H1 (cell line): ENCODE measurements around the gene HRNR. TPM values are rescaled to one million over a fixed set of nuclear protein-coding genes. Genes with fewer than 3 reads are reported as not detected.

ENCODE experiments used
- CTCF ChIA-PET: fragments of 300-600 bp; sonication (Branson Sonifier 250); formaldehyde crosslinking; loops from one replicate; lab custom pipeline; 2021; ENCODE audit not compliant: partially characterized antibody; lab: Charles Lee
- POLR2A ChIA-PET: fragments of 300-600 bp; sonication (Branson Sonifier 250); formaldehyde crosslinking; loops from one replicate; lab custom pipeline; 2021; ENCODE audit warnings: inconsistent platforms; ENCODE audit not compliant: partially characterized antibody; lab: Charles Lee
- DNase-seq, 2 experiments: peaks; one replicate each; pipeline versions ENCODE4 v3.0.0 to v3.0.0-alpha.2; 2010 to 2022; ENCODE audit warnings: low spot score in 2 of 2, low read depth in 1 of 2, mixed read lengths in 1 of 2
- FAIRE-seq: peaks from 2 replicates; lab custom pipeline; 2011; peaks lifted over from hg19 to GRCh38; lab: Jason Lieb, UNC
- H2AFZ ChIP-seq: 2 replicates; pipeline ENCODE4 v1.8.1; 2012; ENCODE audit warnings: low read length, inconsistent platforms
- H2AK5ac ChIP-seq: 2 replicates; pipeline ENCODE4 v1.6.1; 2013; ENCODE audit warnings: low read depth, low read length
- H2BK120ac ChIP-seq: replicated peaks from 2 replicates; pipeline ENCODE3; 2013; ENCODE audit warnings: low read depth, low read length, inconsistent platforms
- H2BK12ac ChIP-seq: 2 replicates; pipeline ENCODE4 v1.6.1; 2013; ENCODE audit warnings: low read depth, low read length
- H2BK15ac ChIP-seq: 2 replicates; pipeline ENCODE4 v1.6.1; 2013; ENCODE audit warnings: low read length
- H2BK20ac ChIP-seq: 2 replicates; pipeline ENCODE4 v1.6.1; 2013; ENCODE audit warnings: low read length
- H2BK5ac ChIP-seq: 2 replicates; pipeline ENCODE4 v1.6.1; 2013; ENCODE audit warnings: low read depth, low read length
- H3K14ac ChIP-seq: 2 replicates; pipeline ENCODE4 v1.6.1; 2013; ENCODE audit warnings: inconsistent platforms; ENCODE audit not compliant: insufficient read length
- H3K18ac ChIP-seq: 2 replicates; pipeline ENCODE4 v1.6.1; 2013; ENCODE audit warnings: low read length; ENCODE audit errors: extremely low read depth
- H3K23ac ChIP-seq: 2 replicates; pipeline ENCODE4 v1.6.1; 2013; ENCODE audit warnings: inconsistent platforms; ENCODE audit not compliant: insufficient read length
- H3K23me2 ChIP-seq: 2 replicates; pipeline ENCODE4 v1.6.1; 2013; ENCODE audit warnings: low read depth, low read length
- H3K27ac ChIP-seq: 2 replicates; pipeline ENCODE4 v1.6.1; 2011; ENCODE audit warnings: low read depth, low read length, inconsistent platforms
- H3K27me3 ChIP-seq, 4 experiments: replicated peaks in 1 of 4; 1 replicate in 1 of 4; 2 replicates in 3 of 4; pipeline versions ENCODE4 v1.6.1 to v1.8.1; 2011 to 2013; ENCODE audit warnings: low read length in 3 of 4, mild to moderate bottlenecking in 3 of 4, inconsistent platforms in 2 of 4, mixed read lengths in 2 of 4, moderate library complexity in 1 of 4; ENCODE audit not compliant: control insufficient read depth in 3 of 4, insufficient read depth in 3 of 4; ENCODE audit errors: extremely low read depth in 1 of 4
- H3K36me3 ChIP-seq, 4 experiments: 2 replicates each; pipeline versions ENCODE4 v1.6.1 to v1.8.1; 2011 to 2013; ENCODE audit warnings: mild to moderate bottlenecking in 4 of 4, low read length in 3 of 4, moderate library complexity in 2 of 4, control low read depth in 1 of 4, inconsistent platforms in 1 of 4; ENCODE audit not compliant: insufficient read depth in 4 of 4, control insufficient read depth in 2 of 4
- H3K4ac ChIP-seq: replicated peaks from 2 replicates; pipeline ENCODE3; 2013; ENCODE audit warnings: low read length, low read depth, mixed read lengths, inconsistent platforms; ENCODE audit not compliant: insufficient read length
- H3K4me1 ChIP-seq, 4 experiments: replicated peaks in 1 of 4; 1 replicate in 1 of 4; 2 replicates in 3 of 4; pipeline versions ENCODE4 v1.6.1 to v1.8.1; 2011 to 2013; ENCODE audit warnings: low read length in 3 of 4, inconsistent platforms in 2 of 4, mixed read lengths in 1 of 4; ENCODE audit not compliant: insufficient read depth in 4 of 4, control insufficient read depth in 3 of 4
- H3K4me2 ChIP-seq, 2 experiments: 2 replicates each; pipeline versions ENCODE4 v1.6.1 to v1.8.1; 2011 to 2013; ENCODE audit warnings: low read depth in 2 of 2, low read length in 2 of 2, control low read depth in 1 of 2, inconsistent platforms in 1 of 2, mild to moderate bottlenecking in 1 of 2; ENCODE audit not compliant: insufficient read depth in 1 of 2
- H3K4me3 ChIP-seq, 4 experiments: fragments of 200-600, 300-600 bp in 1 of 4; sonication (generic), shearing (Covaris generic), sonication (Bioruptor Twin) in 1 of 4; 2 replicates each; pipeline versions ENCODE4 v1.5.1 to v1.8.1; 2011 to 2016; ENCODE audit warnings: low read length in 4 of 4, low read depth in 3 of 4, control low read depth in 2 of 4, inconsistent platforms in 2 of 4, mild to moderate bottlenecking in 2 of 4, mixed read lengths in 1 of 4, moderate library complexity in 1 of 4; ENCODE audit not compliant: insufficient read depth in 2 of 4; ENCODE audit errors: extremely low read depth in 1 of 4
- H3K56ac ChIP-seq: replicated peaks from 2 replicates; pipeline ENCODE3; 2013; ENCODE audit warnings: low read depth, mild to moderate bottlenecking, mixed read lengths, low read length, inconsistent platforms; ENCODE audit not compliant: insufficient read length
- H3K79me1 ChIP-seq: 2 replicates; pipeline ENCODE4 v1.6.1; 2013; ENCODE audit warnings: low read depth, low read length, control low read depth
- H3K79me2 ChIP-seq, 2 experiments: 2 replicates each; pipeline versions ENCODE4 v1.6.1 to v1.8.1; 2012 to 2013; ENCODE audit warnings: low read length in 2 of 2, mild to moderate bottlenecking in 2 of 2, inconsistent platforms in 1 of 2; ENCODE audit not compliant: insufficient read depth in 2 of 2, control insufficient read depth in 1 of 2
- H3K9ac ChIP-seq, 4 experiments: replicated peaks in 1 of 4; 1 replicate in 1 of 4; 2 replicates in 3 of 4; pipeline versions ENCODE4 v1.6.1 to v1.8.1; 2011 to 2013; ENCODE audit warnings: low read depth in 3 of 4, low read length in 3 of 4, control low read depth in 2 of 4, mild to moderate bottlenecking in 2 of 4, moderate library complexity in 2 of 4, inconsistent platforms in 1 of 4; ENCODE audit errors: extremely low read depth in 1 of 4
- H3K9me3 ChIP-seq, 2 experiments: 2 replicates each; pipeline versions ENCODE4 v1.6.1 to v1.8.1; 2012 to 2013; ENCODE audit warnings: mild to moderate bottlenecking in 2 of 2, moderate library complexity in 2 of 2, control low read depth in 1 of 2, inconsistent platforms in 1 of 2, low read depth in 1 of 2, low read length in 1 of 2, mixed read lengths in 1 of 2; ENCODE audit not compliant: insufficient read depth in 2 of 2
- H4K20me1 ChIP-seq, 2 experiments: replicated peaks in 1 of 2; 2 replicates each; pipeline versions ENCODE3 to v1.8.1; 2011 to 2013; ENCODE audit warnings: inconsistent platforms in 2 of 2, low read length in 2 of 2, mild to moderate bottlenecking in 1 of 2; ENCODE audit not compliant: insufficient read depth in 2 of 2, control insufficient read depth in 1 of 2
- H4K5ac ChIP-seq: 2 replicates; pipeline ENCODE4 v1.6.1; 2013; ENCODE audit warnings: low read length, low read depth, mixed read lengths, inconsistent platforms; ENCODE audit not compliant: insufficient read length
- H4K8ac ChIP-seq: 2 replicates; pipeline ENCODE4 v1.8.0; 2013; ENCODE audit warnings: mild to moderate bottlenecking, moderate library complexity, low read length, inconsistent platforms; ENCODE audit not compliant: insufficient read depth; ENCODE audit errors: extremely low read depth
- H4K91ac ChIP-seq: replicated peaks from 2 replicates; pipeline ENCODE3; 2013; ENCODE audit warnings: low read length, mixed read lengths, inconsistent platforms; ENCODE audit not compliant: insufficient read length
- ATF2 ChIP-seq: IDR thresholded peaks from 2 replicates; pipeline ENCODE4 v1.6.1; 2012; ENCODE audit warnings: low read length, inconsistent platforms
- CHD2 ChIP-seq: IDR thresholded peaks from 2 replicates; pipeline ENCODE4 v1.6.1; 2012; ENCODE audit warnings: low read length, improper control_type of control experiment
- GABPA ChIP-seq: IDR thresholded peaks from 2 replicates; pipeline ENCODE4 v1.6.1; 2011; ENCODE audit warnings: mild to moderate bottlenecking, low read length, moderate library complexity, borderline replicate concordance; ENCODE audit not compliant: insufficient read depth
- HDAC6 ChIP-seq: IDR thresholded peaks from one replicate; pipeline ENCODE4 v1.7.1; 2012; ENCODE audit warnings: low read depth, mild to moderate bottlenecking, inconsistent platforms, low read length, moderate library complexity
- JUN ChIP-seq: IDR thresholded peaks from 2 replicates; pipeline ENCODE4 v1.6.1; 2011; ENCODE audit warnings: low read depth, mild to moderate bottlenecking, improper control_type of control experiment, low read length
- PHF8 ChIP-seq: fragments of 200-600 bp; sonication (generic); conservative IDR thresholded peaks from 2 replicates; pipeline ENCODE4 v1.7.1; 2012; ENCODE audit warnings: low read depth, mild to moderate bottlenecking, inconsistent platforms, low read length, moderate library complexity
- POLR2A ChIP-seq, 2 experiments: IDR thresholded peaks; 1 replicate in 1 of 2; 2 replicates in 1 of 2; pipeline ENCODE4 v1.6.1; 2011; ENCODE audit warnings: low read depth in 2 of 2, low read length in 2 of 2, mild to moderate bottlenecking in 2 of 2; ENCODE audit errors: control extremely low read depth in 1 of 2
- POLR2AphosphoS5 ChIP-seq: IDR thresholded peaks from 2 replicates; pipeline ENCODE4 v1.6.1; 2011; ENCODE audit warnings: low read depth, low read length
- RAD21 ChIP-seq, 2 experiments: IDR thresholded peaks in 1 of 2; conservative IDR thresholded peaks in 1 of 2; 2 replicates each; pipeline ENCODE4 v1.6.1; 2011; ENCODE audit warnings: low read depth in 2 of 2, low read length in 2 of 2, improper control_type of control experiment in 1 of 2, inconsistent platforms in 1 of 2, mild to moderate bottlenecking in 1 of 2, moderate library complexity in 1 of 2
- RXRA ChIP-seq: IDR thresholded peaks from 2 replicates; pipeline ENCODE4 v1.6.1; 2011; ENCODE audit warnings: low read depth, mild to moderate bottlenecking, low read length, moderate library complexity; ENCODE audit not compliant: insufficient read depth
- SIN3A ChIP-seq, 2 experiments: IDR thresholded peaks in 1 of 2; conservative IDR thresholded peaks in 1 of 2; 2 replicates each; pipeline ENCODE4 v1.6.1; 2011 to 2012; ENCODE audit warnings: low read length in 2 of 2, improper control_type of control experiment in 1 of 2, low read depth in 1 of 2, mild to moderate bottlenecking in 1 of 2
- SIX5 ChIP-seq: IDR thresholded peaks from 2 replicates; pipeline ENCODE4 v1.6.1; 2011; ENCODE audit warnings: mild to moderate bottlenecking, low read depth, low read length
- YY1 ChIP-seq: IDR thresholded peaks from 2 replicates; pipeline ENCODE4 v1.6.1; 2011; ENCODE audit warnings: low read depth, mild to moderate bottlenecking, low read length
- WGBS, 2 experiments: shearing (Covaris generic) in 1 of 2; methylation state at CpG; one replicate each; pipeline versions ENCODE4 v1.1.6 to v1.1.7; 2013 to 2015; ENCODE audit warnings: low lambda C conversion rate in 2 of 2, mixed read lengths in 2 of 2, inconsistent platforms in 1 of 2, low coverage in 1 of 2, missing lambda C conversion rate in 1 of 2; ENCODE audit not compliant: insufficient replicate concordance in 2 of 2, insufficient coverage in 1 of 2, insufficient read length in 1 of 2; ENCODE audit errors: extremely low coverage in 1 of 2, missing lambda C conversion rate in 1 of 2; 5-methylcytosine and 5-hydroxymethylcytosine counted together
- polyA plus RNA-seq, 7 experiments: library from polyadenylated mRNA; depleted of rRNA in 3 of 7; stranded (reverse) in 5 of 7; unstranded in 2 of 7; fragments of >200 nt in 5 of 7; fragments of 200-250 nt in 2 of 7; gene quantifications; 1 replicate in 5 of 7; 2 replicates in 1 of 7; 4 replicates in 1 of 7; pipeline versions ENCODE4 v1.2.1 to v1.2.3, GENCODE V29; 2011 to 2013; ENCODE audit warnings: missing spikeins in 2 of 7, mixed read lengths in 2 of 7
- total RNA-seq: library from RNA; stranded (reverse); fragmentation: NEBNext Ultra II Directional; extraction: Animal tissue kit (Norgen Biotek cat#: 25700); gene quantifications from 2 replicates; pipeline ENCODE4 v1.2.1, GENCODE V29; 2021

The HRNR gene
- total and polyA plus RNA-seq, 2 of the 8 experiments (the other 6 are each of a cell fraction or from before 2014, with no cell fraction given) = not detected

- Histone ChIP-seq H4K20me1 (no peaks in the 10 kb centered on the region), H2AK5ac (no peak overlapping the region), H2BK15ac (no peak overlapping the region), H4K8ac (no peak overlapping the region), H3K36me3 (no peaks in the 10 kb centered on the region; a peak in 1 of 8 replicates), H2BK20ac (no peak overlapping the region), H3K23ac (no peak overlapping the region), H3K9ac (no peak overlapping the region), H3K27me3 (no peaks in the 10 kb centered on the region), H3K14ac (no peak overlapping the region), H4K5ac (no peak overlapping the region), H3K23me2 (no peaks in the 10 kb centered on the region), H3K4me2 (no peak overlapping the region), H3K79me2 (no peaks in the 10 kb centered on the region), H3K18ac (no peak overlapping the region), H2BK12ac (no peak overlapping the region), H4K91ac (no peak overlapping the region), H3K79me1 (no peaks in the 10 kb centered on the region), H2BK120ac (no peak overlapping the region), H3K27ac (no peak overlapping the region), H3K9me3 (peaks cover 58 to 59% of the 10 kb centered on the region in 2 experiments), H2AFZ (no peak overlapping the region), H3K56ac (no peak overlapping the region), H3K4ac (no peak overlapping the region), H3K4me3 (no peak overlapping the region), H3K4me1 (no peaks in the 10 kb centered on the region), H2BK5ac (no peak overlapping the region)
- ChIA-PET CTCF (no interaction called here), POLR2A (no interaction called here)
- FAIRE-seq = no peak
- DNase-seq = no peak
- 68% methylated on average over 3 of the region's 3 CpGs; no CpG with 5 or more reads in 1 of the 2 experiments for WGBS, 2 experiments
- no peak for TF ChIP-seq SIN3A (conservative IDR thresholded peaks at IDR 0.05 in 1 of 2, IDR thresholded peaks at IDR 0.05 in 1 of 2; ENCODE audit: low read depth in 1 of 2, low read length in 2 of 2)
- TF ChIP-seq PHF8 = no peak
- no peak for TF ChIP-seq CHD2
- TF ChIP-seq POLR2A (IDR thresholded peaks at IDR 0.05; ENCODE audit: control extremely low read depth in 1 of 2, low read depth in 2 of 2, low read length in 2 of 2) = no peak
- TF ChIP-seq RXRA = no peak
- TF ChIP-seq POLR2AphosphoS5 = no peak
- no peak for TF ChIP-seq HDAC6
- TF ChIP-seq GABPA = no peak
- no peak for TF ChIP-seq ATF2
- no peak for TF ChIP-seq SIX5
- no peak for TF ChIP-seq RAD21 (IDR thresholded peaks at IDR 0.05 in 1 of 2, conservative IDR thresholded peaks at IDR 0.05 in 1 of 2; ENCODE audit: low read depth in 2 of 2, low read length in 2 of 2)
- TF ChIP-seq YY1 = no peak
- TF ChIP-seq JUN = no peak
Observed at GRCh38 chr1:152228831-152229230, 4.8 kb upstream of the HRNR start.
